GM21825 (cell line): Measurements from ENCODE around the gene KCNMA1.

ENCODE experiments used
- ATAC-seq: cut with Tn5 transposase; IDR thresholded peaks from one replicate; pipeline ENCODE4 v1.9.1; 2021; ENCODE audit warnings: mild to moderate bottlenecking, moderate library complexity; ENCODE audit not compliant: unreplicated experiment

Gene KCNMA1

DNA sequence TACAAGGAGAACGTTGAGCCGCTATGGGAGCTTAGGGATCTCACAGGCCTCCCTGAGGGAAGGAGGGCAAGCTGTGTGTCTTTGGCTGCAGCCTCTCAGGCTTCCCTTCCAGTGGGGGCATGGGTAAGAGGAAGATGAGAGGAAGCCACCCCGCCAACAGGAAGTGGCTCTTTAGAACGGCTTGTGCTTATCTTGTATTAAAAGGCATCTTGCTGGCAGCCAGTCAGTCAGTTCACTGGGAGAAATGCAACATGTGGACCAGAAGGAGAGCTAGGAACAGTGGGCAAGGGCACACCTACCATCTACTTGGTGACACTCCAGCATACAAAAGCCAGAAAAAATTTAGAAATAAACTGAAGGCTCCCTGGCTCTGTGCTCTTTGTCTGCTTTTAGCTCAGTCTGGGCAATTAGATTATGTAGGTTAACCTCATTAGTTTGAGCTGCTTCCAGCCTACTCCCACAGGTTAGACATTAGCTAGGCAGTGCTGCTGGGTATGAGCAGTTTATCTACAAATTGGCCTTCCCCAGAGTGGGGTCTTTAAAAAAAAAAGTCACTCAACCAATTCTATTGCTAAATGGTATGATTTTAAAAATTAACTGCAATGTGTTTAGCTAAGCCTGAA is 595.9 kb downstream of the KCNMA1 start:
- ATAC-seq = no peak

DNA sequence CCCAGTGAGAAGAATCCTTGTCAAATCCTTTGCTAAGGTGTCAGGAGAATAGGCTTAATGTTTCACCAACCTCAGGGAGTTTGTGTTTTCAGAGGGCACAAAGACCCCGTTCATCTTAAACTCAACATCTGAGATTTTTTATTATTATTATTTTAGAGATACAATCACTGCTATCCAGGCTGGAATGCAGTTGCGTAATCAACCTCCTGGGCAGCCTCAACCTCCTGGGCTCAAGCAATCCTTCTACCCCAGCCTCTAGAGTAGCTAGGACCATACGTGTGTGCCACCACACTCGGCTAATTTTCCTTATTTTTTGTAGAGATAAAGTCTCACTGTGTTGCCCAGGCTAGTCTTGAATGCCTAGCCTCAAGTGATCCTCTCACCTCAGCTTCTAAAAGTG is 599.2 kb downstream of the KCNMA1 start:
- ATAC-seq = no peak

DNA sequence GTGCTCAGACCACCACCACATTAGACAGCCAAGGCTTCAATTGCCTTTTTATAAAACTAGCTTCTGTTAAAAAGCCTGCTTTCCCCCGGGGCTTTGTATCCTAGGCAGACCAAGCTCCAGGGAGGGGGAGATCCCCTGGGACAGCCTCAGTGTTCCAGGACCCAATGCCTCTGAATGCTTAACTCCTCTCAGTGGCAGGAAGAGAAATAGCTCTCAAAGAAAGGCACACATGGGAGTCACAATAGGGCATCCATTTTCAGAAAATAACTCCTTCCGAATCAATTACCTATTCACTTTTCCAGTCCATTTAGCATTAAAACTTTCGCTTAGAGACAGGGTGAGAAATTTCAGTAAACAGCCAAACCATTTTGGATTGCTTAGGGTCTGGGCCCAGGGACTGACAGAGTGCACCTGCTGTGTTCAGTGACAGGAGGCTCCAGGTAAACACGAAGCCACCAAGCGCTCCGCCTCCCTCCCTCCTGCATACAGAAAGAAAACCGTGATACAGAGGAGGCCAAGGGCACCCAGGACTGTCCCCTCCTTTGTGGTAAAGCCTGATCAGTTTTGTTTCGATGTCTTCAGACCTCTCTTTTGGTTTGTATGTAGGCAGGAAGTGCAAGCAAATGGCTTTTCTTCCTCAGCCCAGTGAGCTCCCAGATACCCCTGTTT is 599.7 kb downstream of the KCNMA1 start:
- ATAC-seq = no peak

DNA sequence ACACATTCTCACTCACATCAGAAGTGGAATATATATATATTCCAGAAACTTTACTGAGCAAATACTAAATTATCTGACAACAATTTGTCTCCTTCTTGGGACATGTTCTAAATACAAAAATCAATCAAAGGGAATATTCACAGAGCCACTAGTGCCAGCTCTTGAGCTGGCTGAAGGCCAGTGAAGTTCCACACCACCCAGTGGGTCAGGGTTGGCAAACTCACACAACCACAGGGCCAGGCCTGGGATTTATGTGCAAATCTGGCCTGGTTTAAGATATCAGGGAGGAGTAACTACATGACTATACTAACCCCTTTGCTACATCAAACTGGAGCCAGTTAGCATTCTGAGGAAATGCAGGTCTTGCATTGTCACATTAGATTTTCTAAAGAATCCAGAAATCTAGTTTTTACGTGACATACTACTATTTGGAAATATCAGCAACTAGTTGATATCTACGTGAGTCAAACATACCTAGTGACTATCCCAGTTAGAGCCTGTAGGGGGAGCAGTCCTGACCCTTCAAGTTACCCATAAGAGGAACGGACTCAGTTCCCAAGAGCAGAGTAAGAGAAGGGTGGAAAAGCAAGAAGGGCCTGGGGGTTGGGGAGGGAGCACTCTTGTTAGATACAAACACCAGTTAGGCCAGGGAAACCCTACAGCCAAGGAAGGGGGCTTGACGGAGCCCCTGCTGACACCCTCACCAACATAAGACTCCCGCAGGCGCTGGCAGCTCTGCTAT is 600.4 kb downstream of the KCNMA1 start:
- ATAC-seq = no peak

DNA sequence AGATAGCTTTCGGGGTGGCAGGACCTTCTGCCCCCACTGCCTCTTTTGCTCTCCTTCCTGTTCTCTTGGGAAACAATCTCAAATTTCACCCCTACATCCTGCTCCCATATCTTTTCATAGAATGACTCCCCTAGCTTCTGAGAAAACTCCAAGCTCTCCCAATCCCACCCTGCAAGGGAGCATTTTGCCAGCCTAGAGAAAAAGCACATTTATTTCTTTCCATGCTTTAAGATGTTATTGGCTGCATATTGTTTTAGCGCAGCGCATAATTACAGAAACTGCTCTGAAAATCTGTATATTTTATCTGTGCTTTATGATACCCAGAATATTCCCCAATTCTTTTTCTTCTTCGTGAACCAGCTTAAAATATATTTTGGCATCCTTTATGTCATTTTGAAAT is 601.3 kb downstream of the KCNMA1 start:
- ATAC-seq = no peak

DNA sequence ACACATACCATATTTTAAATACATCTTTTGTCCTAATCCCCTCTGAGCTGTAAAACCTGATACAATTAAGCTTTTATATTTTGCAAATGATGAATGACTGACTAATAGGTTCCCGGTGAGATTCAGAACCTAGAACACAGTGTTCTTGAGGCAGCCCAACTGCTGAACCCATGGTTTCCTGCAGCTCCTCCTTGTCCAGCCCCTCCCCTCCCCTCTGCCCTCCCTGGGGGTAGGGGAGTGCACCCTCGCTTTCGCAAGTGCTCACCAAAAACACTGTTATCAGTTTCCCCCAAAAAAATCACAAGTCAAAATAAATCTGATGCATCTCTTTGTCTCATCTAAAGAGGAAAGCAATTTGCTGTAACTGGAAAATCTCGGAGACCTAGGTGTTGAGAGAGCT is 602.8 kb downstream of the KCNMA1 start:
- no peak for ATAC-seq

DNA sequence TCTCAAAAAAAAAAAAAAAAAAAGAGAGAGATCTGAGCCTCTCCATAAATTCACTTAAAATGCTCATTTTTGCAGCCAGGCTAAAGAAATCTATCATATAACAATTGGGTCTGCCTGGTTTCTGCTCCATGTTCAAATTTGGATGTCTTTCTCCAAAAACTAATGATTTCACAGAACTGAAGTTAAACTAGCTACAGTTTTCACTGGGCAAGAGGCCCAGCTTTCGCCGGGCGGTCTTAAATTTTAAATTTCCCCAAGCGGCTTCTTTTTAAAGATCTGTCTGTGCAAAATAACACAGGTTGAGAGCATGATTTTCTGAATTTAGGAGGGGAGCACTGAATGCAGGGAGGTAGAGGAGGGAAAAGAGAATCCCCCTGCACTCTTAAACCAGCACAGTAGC is 603.4 kb downstream of the KCNMA1 start:
- no peak for ATAC-seq

DNA sequence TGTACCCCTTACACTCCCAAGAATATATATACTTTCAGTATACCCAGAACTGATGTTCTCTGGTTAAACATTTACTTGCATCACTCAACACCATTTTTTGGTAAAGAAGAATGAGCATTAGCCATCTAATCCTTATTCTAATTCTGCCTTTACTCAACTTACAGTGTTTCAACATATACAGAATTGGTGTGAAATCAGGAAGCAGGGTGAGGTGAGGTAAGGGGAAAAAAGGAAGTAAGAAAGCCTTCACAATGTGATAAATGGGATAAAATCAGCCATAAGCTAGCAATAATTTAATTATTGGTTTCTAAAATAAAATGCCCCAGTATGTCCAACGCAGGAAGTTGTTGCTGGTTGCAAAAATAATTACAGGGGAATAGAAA is 605.4 kb downstream of the KCNMA1 start:
- ATAC-seq = no peak

DNA sequence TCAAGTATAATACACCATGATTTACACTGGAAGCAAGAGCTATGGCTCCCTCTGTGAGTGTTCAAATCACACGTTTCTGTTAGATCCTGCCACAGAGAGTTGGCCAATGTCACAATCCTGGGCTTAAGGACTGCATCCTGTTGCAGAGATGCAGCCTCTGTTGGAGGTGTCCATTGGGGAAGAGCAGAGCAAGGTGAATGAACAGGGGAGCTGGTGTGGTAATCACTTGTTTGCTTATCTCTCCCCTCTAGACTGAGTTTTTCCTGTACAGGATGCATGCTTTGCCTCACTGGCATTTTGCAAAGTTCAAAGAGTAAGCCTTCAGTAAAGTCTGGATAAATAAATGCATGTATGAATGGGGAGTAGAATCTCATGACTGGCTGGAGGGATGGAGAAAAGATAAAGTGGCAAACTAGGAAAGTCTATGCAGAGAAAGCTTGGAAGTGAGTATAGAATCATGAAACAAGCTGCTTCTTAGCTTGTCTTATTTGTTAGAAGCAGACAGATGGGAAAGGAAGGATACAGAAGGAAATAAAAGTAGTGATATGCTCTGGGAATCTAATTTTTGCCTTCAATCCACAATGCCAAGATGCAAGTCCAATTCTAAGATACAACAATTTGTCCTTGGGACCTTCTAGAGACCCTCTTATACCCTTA is 605.9 kb downstream of the KCNMA1 start:
- ATAC-seq = no peak

DNA sequence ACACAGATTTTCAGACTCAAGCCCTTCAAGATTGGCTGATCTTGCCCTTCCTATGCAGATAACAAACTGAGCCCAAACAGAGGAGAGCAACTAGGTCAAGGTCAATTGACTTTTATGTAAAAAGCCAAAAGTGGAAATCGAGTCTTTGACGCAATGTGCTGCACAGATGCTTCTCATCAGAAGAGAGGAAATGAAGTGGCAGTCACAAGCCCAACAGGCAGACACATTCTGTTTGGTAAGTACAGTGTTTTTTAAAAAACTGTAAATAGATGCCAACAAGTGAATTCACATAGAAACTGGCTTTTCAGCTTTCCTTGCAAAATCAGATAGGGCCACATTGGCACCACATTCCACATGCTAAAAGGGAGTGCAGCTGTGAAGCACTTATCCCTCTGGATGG is 606.6 kb downstream of the KCNMA1 start:
- ATAC-seq = no peak

DNA sequence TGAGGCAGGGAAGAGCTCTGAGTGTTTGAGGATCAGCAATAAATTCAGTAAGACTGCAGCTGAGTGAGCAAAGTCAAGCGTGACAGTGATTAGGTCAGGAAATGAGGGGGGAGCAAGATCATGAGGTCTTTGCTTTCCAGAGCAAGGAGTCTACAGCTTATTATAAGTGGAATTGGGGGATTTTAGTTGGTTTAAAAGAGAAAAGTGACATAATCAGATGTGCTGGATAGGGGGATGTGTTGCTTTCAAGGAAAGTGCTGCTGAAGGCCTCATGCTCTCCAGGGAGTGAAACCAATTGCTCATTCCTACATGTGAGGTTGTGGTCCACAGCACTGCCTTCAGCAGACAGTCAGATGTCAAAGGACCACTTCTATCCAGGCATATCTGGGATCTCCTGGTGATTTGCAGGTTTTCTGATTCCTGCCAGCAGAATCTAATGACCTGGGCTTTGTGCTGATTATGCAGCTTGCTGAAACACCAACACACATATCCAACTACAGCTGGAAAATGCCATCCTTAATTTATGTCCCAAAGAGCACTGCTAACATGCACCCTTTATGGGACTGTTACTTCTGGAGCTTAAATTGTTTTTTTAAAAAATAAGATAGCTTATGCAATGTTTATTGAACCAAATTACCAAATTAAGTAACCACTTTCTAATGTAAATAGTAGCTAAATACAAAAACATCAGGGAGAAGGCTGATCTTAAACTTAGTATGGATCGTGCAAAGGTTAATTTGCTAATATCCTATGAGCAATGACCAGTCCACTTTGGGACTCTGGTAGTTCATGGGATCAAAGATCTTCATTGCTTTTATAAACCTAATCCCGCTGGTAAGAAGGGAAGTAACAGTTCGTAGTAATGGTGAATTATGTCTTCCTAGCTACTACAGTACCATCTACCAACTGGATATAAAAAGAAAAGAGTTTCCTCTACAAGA is 607.6 kb downstream of the KCNMA1 start:
- no peak for ATAC-seq

DNA sequence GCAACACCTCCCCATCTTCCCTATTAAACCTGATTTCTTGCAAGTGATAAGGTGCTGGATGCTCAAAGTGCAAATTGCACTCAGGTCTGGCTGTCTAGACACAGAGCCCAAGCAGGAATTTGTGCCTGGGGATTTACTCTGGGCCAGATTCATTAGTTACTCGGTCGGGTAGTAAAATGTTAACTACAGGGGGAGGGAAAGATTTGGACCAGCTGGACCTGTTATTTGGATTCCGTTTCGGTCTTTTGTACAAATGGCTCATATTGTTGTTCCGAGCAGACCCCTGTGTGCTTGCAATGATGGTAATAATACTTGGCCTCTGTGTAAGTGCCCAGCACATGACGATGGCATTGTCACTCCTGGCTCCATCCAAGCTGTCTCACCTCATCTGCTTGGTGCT is 609.6 kb downstream of the KCNMA1 start:
- ATAC-seq = no peak

DNA sequence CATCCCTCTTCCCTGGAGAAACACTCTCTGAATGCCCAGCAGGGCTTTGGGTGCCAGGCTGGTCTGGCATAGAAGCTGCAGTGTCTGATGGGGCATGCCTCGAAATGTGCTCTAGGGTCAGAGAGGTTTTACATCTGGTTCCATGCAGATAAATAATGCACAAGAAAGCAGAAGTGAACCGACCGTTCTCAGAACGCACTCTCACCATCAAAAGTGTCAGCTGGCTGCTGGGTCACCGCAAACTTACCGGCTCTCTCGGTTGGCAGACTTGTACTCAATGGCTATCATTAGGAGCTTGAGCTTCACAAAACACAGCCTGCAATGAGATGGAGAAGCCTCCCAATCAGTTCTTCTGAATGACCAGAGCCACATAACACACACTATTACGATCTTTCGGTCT is 610.0 kb downstream of the KCNMA1 start:
- ATAC-seq = peak; percentile 76

DNA sequence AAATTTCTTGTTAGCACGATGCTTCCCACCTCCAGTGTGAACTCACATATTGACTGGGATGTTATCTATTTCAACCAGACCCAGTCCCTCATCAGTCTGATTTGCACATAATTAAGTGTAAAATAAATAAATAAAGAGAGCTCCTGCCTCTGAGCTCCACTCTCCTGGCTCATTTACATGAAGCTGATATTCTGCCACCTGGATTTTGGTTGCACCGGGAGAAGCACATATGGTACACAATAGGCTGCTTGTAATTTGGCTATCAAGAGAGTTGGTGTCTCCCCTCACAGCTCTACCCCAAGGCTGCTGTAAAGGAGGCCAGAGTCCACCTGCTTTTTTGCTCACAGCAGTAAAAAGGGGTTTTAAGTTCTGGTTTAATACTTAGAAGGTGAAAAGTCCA is 610.5 kb downstream of the KCNMA1 start:
- no peak for ATAC-seq

DNA sequence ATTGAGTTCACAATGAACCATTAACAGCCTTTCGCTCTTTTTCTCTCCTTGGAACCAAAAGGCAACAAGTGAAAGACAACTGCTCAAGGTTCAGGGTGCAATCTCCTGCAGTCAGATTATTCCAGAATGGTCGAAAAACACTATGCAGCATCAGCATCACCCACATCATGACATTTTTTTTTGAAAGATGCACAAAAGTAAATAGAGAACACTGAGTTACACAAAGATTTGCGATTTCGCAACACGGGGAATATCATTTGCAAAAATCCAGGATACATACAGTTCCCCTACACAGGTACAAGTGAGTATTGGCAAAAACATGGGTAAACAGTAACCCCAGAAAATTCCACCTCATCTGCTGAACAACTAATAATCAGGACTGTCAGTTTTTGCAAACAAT is 611.5 kb downstream of the KCNMA1 start:
- no peak for ATAC-seq

DNA sequence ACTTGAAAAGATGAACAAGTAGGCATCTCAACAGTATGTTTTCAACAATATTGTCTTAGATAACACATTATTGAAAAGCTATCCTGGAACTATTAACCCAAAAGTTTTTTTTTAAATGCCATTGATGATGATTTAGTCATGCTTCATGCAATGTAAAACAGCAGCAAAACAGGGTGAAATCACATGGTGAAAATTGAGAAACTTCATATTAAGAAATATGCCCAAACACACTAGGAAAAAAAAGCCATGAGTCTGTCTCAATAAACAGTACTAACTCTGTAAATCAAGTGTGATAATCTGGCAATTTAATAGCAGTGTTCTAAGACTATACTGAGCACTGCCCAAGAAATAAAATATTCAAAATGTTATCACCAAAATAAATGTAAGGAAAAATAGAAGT is 613.1 kb downstream of the KCNMA1 start:
- no peak for ATAC-seq

DNA sequence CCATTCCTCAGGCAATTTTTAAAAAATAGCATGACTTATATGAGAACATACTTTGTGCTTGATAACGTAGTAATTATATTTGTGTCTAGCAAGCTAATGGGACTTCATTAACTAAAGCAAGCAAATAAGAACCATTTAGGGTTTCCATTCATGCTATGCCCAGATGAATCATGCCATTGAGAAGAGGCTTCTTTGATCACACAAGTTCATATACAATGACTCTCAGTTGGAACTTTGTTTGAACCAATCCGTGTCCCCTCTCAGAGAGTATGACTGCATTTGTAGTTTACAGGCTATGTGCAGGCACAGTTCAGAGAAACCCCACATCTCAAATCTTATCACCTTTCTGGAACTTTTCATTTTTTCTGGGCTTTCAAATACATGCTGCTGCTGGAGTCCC is 614.2 kb downstream of the KCNMA1 start:
- ATAC-seq = no peak

DNA sequence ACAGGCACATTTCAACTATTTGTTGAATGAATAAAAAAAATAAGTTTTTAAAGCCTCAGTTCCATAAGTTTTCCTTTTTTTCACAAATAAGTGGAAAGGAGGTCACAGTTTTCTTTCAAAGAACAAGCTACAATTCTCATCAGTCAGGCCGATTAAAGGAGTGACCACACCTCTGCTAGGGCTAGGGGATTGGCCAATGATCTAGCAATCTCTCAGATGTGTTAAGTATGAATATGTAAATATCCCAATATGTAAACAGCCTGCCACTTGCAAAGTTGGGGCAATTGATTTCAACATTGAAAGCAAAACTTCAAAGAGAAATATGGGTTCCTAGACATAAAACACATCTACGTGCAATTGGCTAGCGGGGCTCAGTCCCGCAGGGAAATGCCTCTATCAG is 614.9 kb downstream of the KCNMA1 start:
- ATAC-seq = no peak

DNA sequence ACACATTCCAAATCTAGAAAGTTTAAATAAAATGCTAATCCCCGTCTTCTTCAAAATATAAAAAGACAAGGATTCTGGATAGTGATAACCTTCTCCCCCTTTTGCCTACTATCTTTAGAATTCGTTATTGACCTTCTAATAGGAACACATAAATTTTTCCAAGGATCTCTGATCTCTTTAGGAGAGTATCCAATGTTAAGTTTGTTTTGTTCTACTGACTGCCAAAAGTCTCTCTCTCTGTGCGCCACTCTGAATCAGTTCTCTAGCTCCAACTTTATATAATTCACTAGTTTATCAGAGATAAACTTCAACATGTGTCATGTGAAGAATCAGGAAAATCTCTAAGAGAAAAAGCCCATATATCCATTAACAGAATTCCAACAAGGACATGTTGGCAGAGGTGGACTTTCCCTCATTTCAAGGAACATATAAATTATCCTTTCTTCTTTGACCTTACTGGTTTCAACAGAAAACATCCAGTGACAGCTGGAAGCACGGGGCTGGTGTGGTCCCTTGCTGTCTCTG is 615.6 kb downstream of the KCNMA1 start:
- no peak for ATAC-seq

DNA sequence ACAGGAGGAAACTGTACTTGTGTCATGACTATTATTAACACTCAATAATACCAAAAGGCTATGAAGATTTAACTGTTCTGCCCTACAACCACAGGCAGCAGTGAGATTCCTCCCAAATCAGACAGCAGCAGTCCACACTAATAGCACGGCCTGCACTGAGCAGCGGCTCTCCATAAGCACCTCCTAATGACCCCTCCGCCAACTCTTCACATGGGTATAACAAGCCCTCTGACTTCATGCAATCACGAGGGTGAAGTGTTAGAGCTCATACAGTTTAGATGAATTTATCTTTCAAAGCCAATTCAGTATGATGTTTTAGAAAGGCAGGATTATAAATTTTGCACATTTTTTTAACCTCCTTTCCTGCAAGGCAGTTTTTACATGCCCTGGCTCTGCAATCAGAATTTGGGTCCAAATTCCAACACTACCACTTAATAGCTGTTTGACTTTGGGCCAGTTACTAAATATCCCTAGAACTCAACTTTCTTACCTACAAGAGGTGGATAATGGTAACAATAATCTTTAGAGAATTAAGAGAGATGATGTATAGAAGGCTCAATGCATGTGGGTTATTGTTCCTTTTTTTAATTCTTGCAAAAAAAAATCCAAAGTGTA is 617.1 kb downstream of the KCNMA1 start:
- no peak for ATAC-seq
